ENCODE results near the gene LRRC49. TPM values are rescaled to one million over a fixed set of nuclear protein-coding genes. Genes with fewer than 3 reads are reported as not detected.

The LRRC49 gene
- total RNA-seq, 1 donor from 2014 or later = 11.5 TPM

DNA sequence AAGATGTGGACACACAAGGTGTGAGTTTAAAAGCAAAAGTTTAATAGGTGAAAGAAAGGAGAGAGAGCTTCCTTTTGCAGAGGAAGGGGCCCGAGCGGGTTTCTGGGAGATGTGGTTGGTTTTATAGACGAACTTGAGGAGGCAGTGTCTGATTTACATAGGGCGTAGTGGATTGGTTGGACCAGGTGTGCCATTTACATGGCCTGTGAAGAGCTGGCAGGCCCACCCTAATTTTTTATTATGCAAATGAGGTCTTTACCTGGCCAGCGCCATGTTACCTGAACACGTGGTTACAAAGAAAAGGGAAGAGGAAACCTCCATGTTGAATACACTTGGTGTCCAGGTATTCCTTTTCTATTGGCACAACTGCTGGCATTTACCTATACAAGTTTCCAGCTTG, 179.8 kb downstream of the LRRC49 start:
- intact Hi-C loops (cut with DNase I) = no loop called here
- ATAC-seq (no peak), DNase-seq (ENCODE audit: low spot score) (no peak)

DNA sequence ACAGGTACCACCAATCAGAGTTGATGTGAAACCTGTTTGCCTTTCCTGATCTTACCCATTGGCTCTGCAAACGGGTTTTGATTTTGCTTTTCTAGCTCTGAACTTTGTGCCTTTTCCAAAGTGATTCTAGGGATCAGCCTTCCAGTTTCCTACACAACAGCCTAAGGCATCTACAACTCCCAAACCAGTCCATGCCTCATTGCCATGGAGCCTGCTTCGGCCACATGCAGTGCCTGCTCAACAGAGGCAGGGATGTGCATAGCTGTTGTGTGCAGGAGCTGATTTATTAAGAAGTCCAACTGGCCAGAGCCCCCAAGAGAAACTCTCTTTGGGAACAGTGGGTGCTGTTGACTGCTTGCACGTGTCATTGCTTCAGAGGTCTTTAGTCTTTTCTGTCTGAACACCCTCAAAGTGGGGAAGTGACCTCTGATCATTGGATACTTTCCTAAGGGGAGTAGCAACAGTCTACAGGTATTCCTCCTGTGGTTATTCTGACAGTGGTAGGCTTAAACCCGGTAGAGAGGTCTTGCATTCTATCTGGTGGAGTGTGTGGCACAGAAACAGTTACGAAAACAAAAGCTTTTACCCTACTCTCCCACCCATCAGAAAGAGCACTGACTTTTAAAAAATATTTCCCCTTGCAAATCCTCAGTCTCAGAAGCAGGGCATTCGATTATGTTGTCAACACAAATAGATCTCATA, 186.0 kb downstream of the LRRC49 start:
- intact Hi-C loops (cut with DNase I) = no loop called here
- no peak for DNase-seq (ENCODE audit: low spot score)
- no peak for ATAC-seq

DNA sequence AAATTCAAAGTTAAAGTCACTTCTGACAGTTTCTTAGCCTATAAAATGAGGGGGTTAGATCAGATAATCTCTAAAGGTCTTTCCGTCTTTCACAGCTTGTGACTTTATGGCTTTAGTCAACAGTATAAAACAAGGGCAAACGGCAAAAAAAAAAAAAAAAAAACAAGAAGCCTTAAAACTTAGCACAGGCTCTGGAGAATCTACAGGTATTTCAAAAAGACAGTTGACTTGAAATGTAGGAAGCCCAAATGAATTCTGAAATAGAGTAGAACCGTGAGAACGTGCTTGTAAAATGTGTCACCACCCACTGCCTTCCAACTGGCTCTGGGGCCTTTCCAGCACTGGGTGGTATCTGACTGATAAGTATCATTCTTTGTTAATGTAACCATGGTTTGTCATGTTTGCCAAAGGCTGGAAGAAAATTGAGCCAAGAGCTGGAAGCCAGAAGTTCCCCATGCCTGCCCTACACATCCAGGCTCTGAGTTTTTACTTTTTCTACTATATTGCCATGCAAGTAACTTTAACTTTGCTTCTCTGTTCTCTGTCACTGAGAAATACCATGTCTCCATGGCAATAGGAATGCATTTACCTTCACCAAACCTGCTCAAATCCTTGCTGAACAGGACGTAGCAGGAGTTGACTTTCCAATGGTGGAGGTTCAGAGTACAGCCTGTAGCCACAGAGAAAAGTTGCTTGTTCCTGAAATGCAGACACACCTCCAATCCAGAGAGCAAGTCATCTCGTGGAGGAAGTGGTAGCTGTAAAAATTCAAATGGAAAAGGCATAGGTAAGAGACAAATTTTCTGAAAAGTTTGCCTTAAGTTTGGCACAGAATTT, 186.8 kb downstream of the LRRC49 start:
- intact Hi-C loops (cut with DNase I) = no loop called here
- ATAC-seq = no peak
- DNase-seq (ENCODE audit: low spot score) = no peak

DNA sequence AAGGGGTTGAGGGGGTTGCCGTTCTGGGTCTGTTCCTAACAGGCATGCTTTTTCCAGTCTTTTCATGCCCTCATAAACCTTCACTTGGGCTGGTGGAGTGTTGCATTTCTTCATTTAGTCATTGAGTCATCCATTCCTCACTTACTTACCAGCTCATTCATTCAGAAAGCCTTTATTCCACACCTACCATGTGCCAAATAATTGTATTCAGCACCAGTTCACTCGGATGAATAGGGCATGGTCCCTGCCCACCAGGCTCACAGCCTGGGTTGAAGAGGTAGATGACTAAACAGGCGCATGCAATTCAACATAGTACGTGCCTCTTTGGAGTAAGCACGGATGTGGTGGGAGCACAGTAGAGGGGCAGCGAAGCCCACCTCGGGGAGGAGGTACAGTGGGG, 187.5 kb downstream of the LRRC49 start:
- DNase-seq (ENCODE audit: low spot score) (no peak), ATAC-seq (no peak)
- intact Hi-C loops (cut with DNase I) = no loop called here

DNA sequence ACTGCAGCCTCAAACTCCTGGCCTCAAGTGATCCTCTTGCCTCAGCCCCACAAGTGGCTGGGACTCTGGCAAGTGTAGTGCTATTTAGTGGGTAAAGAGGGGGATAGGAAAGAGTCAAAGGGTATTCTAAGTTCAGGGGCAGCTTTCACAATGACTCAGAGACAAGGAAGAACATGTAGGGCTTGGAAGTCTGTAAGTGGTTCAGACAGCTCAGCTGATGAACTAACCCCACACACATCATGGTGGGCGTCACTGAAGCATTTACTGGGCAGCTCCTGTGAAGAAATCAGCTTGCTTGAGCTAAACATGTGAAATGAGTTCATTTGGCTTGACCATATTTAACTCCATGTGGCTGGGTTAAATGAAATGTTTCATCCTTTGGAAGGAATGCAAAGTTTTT, 188.1 kb downstream of the LRRC49 start:
- intact Hi-C loops (cut with DNase I) = no loop called here
- DNase-seq (ENCODE audit: low spot score) (no peak), ATAC-seq (no peak)

DNA sequence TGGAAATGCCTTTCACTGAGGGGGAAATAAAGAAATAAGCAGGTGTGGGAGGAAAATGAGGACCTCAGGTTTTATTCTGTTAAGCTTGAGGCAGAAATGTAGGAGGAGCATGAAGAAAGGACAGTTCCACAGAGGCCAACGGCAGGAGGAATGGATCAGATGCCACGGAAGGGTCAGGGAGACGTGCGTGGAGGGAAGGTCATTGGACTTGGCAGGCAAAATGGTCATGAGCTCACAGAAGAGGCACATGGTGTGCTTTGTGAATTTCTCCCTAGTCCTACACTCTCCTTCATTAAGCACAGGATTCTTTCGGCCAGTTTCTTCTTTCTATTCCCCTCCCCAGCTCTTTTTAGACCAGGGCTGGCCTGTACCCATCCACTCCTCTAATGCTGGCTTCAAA, 190.2 kb downstream of the LRRC49 start:
- no peak for DNase-seq (ENCODE audit: low spot score)
- intact Hi-C loops (cut with DNase I) = no loop called here
- peak; percentile 52 for ATAC-seq

DNA sequence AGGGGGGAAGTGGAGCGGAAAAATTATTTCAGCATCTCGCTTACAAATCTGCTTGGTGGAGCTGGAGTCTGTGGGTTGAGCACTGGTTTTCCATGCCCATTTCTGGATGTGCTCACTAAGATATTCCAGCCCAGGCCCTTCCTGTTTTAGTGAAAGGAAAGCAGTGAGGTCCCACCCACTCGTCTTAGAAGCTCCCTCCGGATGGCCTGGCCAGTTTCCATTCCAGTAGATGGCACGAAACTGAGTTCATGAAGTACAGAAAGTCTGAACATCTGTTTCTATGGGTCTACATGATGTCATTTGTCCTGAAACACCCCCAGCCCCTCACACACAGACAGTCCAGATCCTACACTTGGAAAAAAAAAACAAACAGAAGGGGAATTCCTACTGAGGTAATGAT, 190.7 kb downstream of the LRRC49 start:
- DNase-seq (ENCODE audit: low spot score) (no peak), ATAC-seq (peak; percentile 38)
- intact Hi-C loops (cut with DNase I) = no loop called here

DNA sequence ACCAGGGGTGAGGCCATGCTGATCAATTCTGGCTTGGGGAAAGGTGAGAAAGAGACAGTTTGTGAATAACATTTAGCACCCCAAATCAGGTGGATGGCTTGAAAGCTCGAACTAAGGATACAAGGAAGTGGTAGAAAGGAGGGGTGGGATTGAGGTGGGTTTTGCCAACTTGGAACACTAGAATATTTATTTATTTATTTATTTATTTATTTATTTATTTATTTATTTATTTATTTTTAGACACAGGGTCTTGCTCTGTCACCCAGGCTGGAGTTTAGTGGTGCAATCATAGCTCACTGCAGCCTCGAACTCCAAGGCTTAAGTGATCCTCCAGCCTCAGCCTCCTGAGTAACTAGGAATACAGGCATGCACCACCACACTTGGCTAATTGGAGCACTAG, 191.6 kb downstream of the LRRC49 start:
- intact Hi-C loops (cut with DNase I) = no loop called here
- ATAC-seq = no peak
- no peak for DNase-seq (ENCODE audit: low spot score)

DNA sequence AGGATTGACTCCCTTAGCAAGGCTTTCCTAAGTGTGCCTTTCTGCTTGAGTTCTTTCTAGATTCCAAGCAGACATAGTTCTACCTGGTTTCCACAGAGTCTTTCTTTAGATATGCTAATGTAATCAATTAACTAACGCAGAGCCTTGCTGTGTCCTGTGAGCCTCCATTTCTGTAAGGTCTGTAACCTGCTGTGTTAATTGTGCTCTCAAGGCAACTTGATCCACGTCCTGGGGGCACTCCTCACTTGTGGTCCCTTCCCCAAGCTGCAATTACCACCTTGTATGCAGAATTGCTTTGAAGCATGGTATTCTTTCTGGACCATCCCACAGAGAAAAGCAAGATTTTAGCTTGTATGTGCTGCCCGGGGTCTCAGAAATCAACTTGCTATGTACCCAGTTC, 193.2 kb downstream of the LRRC49 start:
- DNase-seq (ENCODE audit: low spot score) (no peak), ATAC-seq (no peak)
- intact Hi-C loops (cut with DNase I) = no loop called here

DNA sequence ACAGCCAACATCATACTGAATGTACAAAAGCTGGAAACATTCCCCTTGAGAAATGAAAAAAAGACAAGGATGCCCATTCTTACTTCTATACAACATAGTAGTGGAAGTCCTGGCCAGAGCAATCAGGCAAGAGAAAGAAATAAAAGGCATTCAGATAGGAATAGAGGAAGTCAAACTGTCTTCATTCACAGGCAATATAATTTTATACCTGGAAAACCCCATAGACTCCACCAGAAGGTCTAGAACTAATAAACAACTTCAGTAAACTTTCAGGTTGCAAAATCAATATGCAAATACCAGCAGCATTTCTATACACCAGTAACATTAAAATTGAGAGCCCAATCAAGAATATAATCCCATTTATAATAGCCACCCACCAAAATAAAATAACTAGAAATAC, 195.5 kb downstream of the LRRC49 start:
- intact Hi-C loops (cut with DNase I) = no loop called here
- ATAC-seq (no peak), DNase-seq (ENCODE audit: low spot score) (no peak)

DNA sequence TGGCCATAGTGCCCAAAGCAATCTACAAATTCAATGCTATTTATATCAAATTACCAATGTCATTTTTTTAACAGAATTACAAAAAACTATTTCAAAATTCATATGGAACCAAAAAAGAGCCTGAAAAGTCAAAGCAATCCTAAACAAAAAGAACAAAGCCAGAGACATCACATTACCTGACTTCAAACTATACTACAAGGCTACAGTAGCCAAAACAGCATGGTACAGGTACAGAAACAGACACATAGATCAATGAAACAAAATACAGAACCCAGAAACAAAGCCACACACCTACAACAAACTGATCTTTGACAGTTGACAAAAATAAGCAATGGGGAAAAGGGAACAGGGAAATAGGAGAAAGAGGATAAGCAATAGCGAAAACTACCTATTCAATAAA, 196.1 kb downstream of the LRRC49 start:
- intact Hi-C loops (cut with DNase I) = no loop called here
- ATAC-seq (no peak), DNase-seq (ENCODE audit: low spot score) (no peak)

DNA sequence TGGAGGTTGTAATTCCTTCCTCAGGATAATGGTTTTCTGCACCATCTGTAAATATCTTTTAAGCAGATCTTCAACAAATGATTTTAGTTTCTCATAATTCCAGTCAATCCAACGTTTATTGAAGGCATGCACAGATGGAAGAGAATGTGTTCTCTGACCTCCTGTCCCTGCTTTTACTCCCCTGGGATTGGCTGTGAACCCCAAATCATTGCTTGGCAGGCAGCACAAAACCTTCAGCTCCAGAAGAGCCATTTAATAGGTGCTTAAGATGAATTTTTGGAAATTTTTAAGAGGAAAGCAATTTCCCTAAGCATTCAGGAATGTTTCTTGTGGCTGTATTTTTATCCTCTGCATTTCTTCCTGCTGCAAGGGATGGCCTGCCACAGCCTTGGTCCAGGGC, 197.2 kb downstream of the LRRC49 start:
- DNase-seq (ENCODE audit: low spot score) = no peak
- no peak for ATAC-seq
- intact Hi-C loops (cut with DNase I) = no loop called here

DNA sequence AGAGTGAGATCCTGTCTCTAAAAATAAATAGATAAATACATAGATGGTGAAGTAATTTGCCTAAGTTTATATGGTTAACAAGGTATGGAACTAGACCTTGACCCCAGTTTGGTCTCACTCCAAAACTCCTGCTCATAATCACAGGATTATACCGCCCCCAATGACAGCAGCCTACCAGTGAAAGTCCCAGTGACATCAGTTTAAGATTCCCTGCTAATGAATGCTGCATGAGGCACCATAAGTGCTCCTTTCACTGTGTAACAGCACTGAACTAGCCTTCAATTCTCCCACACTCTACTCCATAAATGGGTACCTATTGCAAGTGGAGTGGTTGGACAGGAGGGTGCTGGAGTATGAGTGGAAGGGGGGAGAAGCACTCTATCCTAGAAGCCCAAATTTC, 199.0 kb downstream of the LRRC49 start:
- ATAC-seq (no peak), DNase-seq (ENCODE audit: low spot score) (no peak)
- intact Hi-C loops (cut with DNase I) = no loop called here

DNA sequence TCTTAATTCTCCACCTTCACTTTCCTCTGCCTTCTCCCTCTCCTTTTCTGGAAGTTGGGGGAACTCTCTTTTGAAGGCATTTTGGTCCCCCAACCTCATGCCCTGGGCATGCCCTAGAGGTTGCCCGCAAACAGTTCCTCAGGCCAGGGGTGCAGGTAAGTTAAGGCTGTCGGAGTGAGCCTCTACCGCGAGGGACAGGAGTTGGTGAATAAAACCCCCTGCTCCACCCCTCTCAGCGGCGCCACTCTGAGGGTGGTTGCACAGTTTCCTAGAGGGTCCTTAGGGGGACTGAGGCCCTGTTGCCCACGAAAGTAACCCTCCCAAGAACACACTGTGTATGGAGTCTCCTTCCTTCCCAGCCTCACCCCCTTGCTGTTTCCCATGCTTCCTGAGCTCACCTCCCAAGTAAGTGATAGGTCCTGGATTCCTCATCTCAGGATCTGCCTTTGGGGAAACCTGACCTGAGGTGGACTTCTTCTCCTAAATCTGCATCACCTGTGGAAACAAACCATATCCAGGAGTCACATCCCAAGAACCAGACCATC, 199.5 kb downstream of the LRRC49 start:
- ATAC-seq (no peak), DNase-seq (ENCODE audit: low spot score) (no peak)
- intact Hi-C loops (cut with DNase I) = no loop called here

DNA sequence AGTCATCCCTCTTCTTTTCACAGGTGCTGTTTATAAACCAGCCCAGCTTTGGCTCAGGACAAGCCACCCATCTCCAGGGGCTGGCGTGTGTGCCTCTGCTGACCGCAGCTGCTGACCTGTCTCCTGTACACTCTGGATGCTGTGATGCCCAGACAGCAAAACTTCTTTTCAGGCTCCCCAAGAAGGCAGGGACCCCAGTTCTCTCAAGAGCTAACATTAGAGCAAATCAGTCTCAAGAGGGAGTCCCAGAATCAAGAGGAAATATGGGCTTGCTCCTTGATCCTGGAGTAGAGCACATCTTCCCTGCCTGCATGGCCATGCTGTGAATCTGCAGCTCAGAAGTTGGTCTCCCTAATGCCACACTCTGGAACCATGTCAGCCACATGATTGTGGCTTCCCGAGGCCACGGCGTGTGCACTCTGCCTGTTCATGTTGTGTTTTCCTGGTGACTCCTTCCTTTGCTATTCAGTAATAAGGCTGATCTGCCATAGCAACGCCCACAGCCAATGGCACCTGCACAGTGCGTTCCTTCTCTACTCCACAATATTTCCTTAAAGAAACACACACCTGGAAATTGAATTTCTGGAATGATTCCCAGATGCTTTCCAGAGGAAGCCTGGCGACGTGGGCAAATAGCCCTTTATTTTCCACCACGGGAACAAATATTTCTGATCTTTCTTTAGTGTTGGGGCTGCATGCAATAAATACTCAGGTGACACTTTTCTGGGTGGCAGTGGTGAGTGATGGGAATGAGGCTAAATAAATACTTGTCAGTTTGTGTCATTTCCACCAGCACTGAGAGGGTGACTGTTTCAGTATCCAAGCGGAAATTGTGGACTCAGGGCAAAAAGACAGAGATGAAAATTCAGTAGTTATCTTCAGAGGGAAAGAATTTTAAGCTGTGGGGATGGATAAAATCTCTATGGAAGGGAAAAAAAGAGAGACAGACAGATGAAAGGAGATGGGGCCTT, 200.7 kb downstream of the LRRC49 start:
- DNase-seq (ENCODE audit: low spot score) (no peak), ATAC-seq (no peak)
- intact Hi-C loops (cut with DNase I) = no loop called here

DNA sequence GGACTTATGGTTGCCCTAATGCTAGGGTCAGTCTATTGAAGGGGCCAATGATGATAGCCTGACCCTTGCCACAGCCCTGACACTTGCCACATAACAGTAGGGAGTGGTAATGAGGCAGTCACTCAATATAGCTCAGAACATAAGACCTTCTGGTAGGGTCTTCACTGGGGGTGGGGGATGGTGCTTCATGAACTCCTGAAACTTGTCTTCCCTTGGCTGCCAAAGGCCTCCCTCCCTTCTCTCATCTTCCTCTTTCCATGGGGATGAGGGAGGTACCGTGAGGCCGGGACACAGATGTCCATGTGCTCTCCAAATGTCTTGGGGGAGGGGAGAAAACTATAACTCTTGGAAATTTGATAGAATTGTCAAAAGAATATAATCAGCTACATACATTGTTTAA, 201.5 kb downstream of the LRRC49 start:
- intact Hi-C loops (cut with DNase I) = no loop called here
- ATAC-seq (no peak), DNase-seq (ENCODE audit: low spot score) (no peak)

DNA sequence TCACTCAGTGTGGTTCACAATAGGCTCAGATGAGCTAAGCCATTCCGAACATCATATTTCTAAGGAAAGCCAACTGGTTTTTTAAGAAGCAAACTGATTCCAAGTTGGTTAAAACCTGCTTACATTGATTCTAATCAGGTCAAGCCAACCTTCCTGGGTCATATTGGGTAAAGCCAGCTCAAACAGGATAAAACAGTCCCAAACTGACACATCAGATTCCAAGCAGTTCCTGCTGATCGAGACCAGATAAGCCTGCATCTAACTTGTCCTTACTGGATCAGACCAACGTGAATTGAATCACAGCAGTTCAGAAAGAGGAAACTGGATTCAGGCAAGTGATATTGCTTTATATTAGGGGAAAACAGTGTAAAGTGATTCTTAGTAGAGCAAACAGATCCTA, 204.1 kb downstream of the LRRC49 start:
- DNase-seq (ENCODE audit: low spot score) = no peak
- ATAC-seq = no peak
- intact Hi-C loops (cut with DNase I) = no loop called here

DNA sequence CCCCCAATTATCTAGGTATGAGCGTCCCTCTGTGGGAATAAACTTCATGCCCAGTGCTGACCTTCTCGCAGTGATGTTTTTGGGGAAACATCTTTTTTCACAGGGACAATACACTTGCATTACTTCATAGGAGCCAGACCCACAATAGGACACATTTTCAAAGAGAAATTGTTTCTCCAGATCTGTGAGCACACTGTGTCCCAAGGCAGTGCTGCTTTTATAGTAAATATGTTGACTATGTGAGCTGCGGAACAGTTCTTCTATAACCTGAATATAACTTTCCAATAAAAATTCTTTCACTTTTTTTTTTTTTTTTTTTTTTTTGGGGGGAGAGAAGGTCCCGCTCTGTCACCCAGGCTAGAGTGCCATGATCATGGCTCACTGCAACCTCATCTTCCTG, 205.3 kb downstream of the LRRC49 start:
- DNase-seq (ENCODE audit: low spot score) = no peak
- intact Hi-C loops (cut with DNase I) = no loop called here
- ATAC-seq = no peak

DNA sequence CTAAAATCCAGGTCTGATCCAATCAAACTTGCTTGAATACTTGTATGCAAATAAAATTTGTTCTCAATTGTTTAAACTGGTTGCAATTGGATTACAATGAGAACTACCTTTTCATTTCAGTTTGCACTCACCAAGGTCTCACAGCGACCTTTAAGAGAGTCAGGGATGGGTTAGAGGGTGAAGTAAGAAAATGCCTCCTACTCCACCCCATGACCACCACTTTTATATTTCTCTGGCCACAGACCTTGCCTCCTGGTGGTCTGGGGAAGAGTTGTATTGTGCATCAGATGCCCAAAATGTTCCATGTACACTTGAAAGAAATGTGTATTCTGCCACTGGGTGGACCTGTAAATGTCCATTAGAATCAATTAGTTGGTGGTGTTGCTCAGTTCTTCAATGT, 206.3 kb downstream of the LRRC49 start:
- ATAC-seq (no peak), DNase-seq (ENCODE audit: low spot score) (no peak)
- intact Hi-C loops (cut with DNase I) = no loop called here

Measured in sciatic nerve (tissue), 2 donors.